ENCODE results near the gene KIAA1217.

- TF ChIP-seq EZH2 (IDR thresholded peaks at IDR 0.05; ENCODE audit: borderline replicate concordance, low read length): no peak
- no peak for TF ChIP-seq CTCF (IDR thresholded peaks at IDR 0.05; ENCODE audit: low read length)
Observed at GRCh38 chr10:24597426-24597825, 388.5 kb downstream of the KIAA1217 start.
